Panc1 (cell line): ENCODE results near the gene PDPN.

Experiments used
- CTCF ChIP-seq: fragments of 450-650 bp; IDR thresholded peaks from 2 replicates; pipeline ENCODE4 v1.5.1; 2017; ENCODE audit warnings: mild to moderate bottlenecking
- REST ChIP-seq, 2 experiments: IDR thresholded peaks; 2 replicates each; pipeline ENCODE4 v1.6.1; 2011 to 2012; ENCODE audit warnings: low read depth in 2 of 2, control low read depth in 1 of 2, low read length in 1 of 2, mild to moderate bottlenecking in 1 of 2, moderate library complexity in 1 of 2; ENCODE audit not compliant: insufficient read depth in 1 of 2

DNA sequence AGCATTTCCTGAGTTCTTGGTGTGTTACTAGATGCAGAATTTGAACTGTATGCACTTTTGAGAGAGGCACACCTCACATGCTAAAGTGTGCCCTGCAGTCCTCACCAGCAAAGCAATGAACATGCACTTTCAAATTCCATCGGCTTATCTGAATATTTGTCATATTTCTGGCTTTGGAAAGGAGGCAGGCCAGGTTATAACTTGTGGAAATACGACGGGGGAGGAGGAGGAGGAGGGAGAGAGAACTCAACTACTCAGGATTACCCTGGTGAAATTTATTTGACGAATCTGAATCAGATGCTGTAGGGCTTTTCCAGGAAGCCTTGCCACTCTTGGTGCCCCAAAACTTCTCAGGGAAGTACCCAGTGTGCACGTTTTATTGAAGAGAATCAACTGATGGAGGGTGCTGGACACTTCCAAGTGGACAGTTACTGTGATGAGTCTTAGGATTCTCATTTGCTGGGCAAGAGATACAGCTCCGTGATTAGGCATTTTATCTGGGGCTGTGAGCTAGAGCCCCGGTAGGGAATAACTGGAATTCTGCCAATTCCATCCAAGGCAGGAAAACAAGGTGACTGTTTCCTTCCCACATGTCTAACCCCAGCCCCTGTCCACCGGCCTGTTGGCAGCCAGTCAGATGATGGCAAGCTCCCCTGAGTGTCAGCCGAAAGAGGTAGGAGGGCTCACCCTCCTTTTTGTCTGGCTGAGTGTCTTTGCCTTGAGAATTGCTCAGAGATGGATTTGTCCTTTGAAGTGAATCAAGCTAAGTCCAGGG is 3.8 kb downstream of the PDPN start:
- no peak for TF ChIP-seq CTCF
- no peak for TF ChIP-seq REST (IDR thresholded peaks at IDR 0.05; ENCODE audit: insufficient read depth in 1 of 2, low read depth in 2 of 2, low read length in 1 of 2)
